GM13976 (cell line): ENCODE measurements around the gene SMG7.

Experiments used
- DNase-seq: peaks from one replicate; pipeline ENCODE4 v3.0.0; 2012; ENCODE audit warnings: low spot score
- CTCF ChIP-seq: IDR thresholded peaks from 2 replicates; pipeline ENCODE4 v1.5.1; 2012; ENCODE audit warnings: borderline replicate concordance, mild to moderate bottlenecking; ENCODE audit not compliant: insufficient read depth; ENCODE audit errors: extremely low read depth, missing control alignments, control extremely low read depth
- in situ Hi-C: fragments of 300-500 bp; cut with MboI; formaldehyde crosslinking; loops from one replicate; pipeline ENCODE4 v1.12.0; 2022; ENCODE audit warnings: low sequenced_read_pairs, mixed read lengths, inconsistent platforms; ENCODE audit not compliant: unreplicated experiment

The SMG7 gene

GRCh38 chr1:183600634-183601033 lies 128.3 kb downstream of the SMG7 start:
- in situ Hi-C loops = no loop called here
- DNase-seq = no peak
- TF ChIP-seq CTCF = no peak

GRCh38 chr1:183602510-183602909 lies 130.2 kb downstream of the SMG7 start:
- in situ Hi-C loops = no loop called here
- no peak for DNase-seq
- TF ChIP-seq CTCF = no peak
